ENCODE measurements around the gene RAET1G.
"Not testable (repeated sequence)": the region's sequence is repeated elsewhere in the genome, so short reads cannot be mapped to it uniquely, and the experiment has no call there.

Gene RAET1G

GRCh38 chr6:149933036-149933435 is 10.1 kb upstream of the RAET1G start:
- no peak for DNase-seq

- DNase-seq, result no peak
Measured at GRCh38 chr6:149931501-149931900, 8.6 kb upstream of the RAET1G start.

- no peak for DNase-seq
Measured at GRCh38 chr6:149929422-149929821, 6.5 kb upstream of the RAET1G start.

- DNase-seq, result not testable (repeated sequence)
Measured at GRCh38 chr6:149927025-149927424, 4.1 kb upstream of the RAET1G start.

GRCh38 chr6:149925974-149926777 is 3.3 kb upstream of the RAET1G start:
- peak; percentile 86 for DNase-seq

GRCh38 chr6:149925253-149925973 is 2.5 kb upstream of the RAET1G start:
- DNase-seq, result no peak

GRCh38 chr6:149924933-149925252 is 2.0 kb upstream of the RAET1G start:
- no peak for DNase-seq

- DNase-seq, result no peak
Measured at GRCh38 chr6:149924206-149924932, 1.4 kb upstream of the RAET1G start.

- no peak for DNase-seq
Measured at GRCh38 chr6:149923327-149923986, 536 bp upstream of the RAET1G start.

- not testable (repeated sequence) for DNase-seq
Measured at GRCh38 chr6:149922091-149922490, 830 bp downstream of the RAET1G start.

- no peak for DNase-seq
Measured at GRCh38 chr6:149921361-149921760, 1.6 kb downstream of the RAET1G start.

GRCh38 chr6:149919834-149920225 is 3.1 kb downstream of the RAET1G start:
- DNase-seq, result no peak

- DNase-seq, result not testable (repeated sequence)
Measured at GRCh38 chr6:149919126-149919833, 3.6 kb downstream of the RAET1G start.

- DNase-seq, result no peak
Measured at GRCh38 chr6:149918151-149918905, 4.6 kb downstream of the RAET1G start.

GRCh38 chr6:149917679-149918078 is 5.2 kb downstream of the RAET1G start:
- no peak for DNase-seq

GRCh38 chr6:149915970-149916865 is 6.7 kb downstream of the RAET1G start:
- no peak for DNase-seq

- no peak for DNase-seq
Measured at GRCh38 chr6:149913540-149914240, 9.2 kb downstream of the RAET1G start.

- DNase-seq, result no peak
Measured at GRCh38 chr6:149913085-149913484, 9.8 kb downstream of the RAET1G start.

- not testable (repeated sequence) for DNase-seq
Measured at GRCh38 chr6:149912680-149913079, 10.2 kb downstream of the RAET1G start.

- DNase-seq, result no peak
Measured at GRCh38 chr6:149910721-149911151, 12.2 kb downstream of the RAET1G start.
